Stimulated activated CD8-positive, alpha-beta memory T cell treated with anti-CD3 and anti-CD28 coated beads, Interleukin-12 subunit alpha, Interleukin-12 subunit beta, amount 100 ng/mL, for 24 hours (primary cell): ENCODE data around the gene NMRAL1.

Experiments
- DNase-seq: peaks from one replicate; pipeline ENCODE4 v3.0.0-alpha.2; 2020; ENCODE audit errors: extremely low read depth

Gene NMRAL1

GRCh38 chr16:4426021-4426684 lies 48.3 kb downstream of the NMRAL1 start:
- peak; percentile 9 for DNase-seq

DNA sequence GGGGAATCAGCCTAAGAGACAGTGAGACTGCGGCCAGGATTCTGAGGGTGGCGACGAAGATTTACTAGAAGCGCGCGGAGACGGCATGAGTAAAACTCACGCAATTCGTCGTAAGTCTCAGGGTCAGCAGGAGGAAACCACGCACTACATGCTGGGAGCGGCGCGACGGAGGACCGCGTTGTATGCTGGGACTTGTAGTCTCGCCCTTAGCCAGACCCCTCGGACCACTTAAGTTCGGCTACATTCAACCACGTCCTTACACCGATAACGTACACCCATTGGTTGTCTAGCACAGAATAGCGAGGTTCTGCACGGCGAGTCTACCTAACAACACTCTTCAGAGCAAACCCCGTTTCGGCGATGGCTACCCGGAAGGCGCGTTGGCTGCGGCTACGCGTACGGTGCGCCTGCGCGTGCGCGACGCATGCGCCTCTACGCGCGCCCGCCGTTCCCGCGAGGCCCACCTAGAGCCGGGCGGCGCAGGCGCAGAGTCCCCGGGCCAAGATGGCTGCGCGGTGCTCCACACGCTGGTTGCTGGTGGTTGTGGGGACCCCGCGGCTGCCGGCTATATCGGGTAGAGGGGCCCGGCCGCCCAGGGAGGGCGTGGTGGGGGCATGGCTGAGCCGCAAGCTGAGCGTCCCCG lies 48.9 kb downstream of the NMRAL1 start, which contains the start of gene DNAJA3:
TSS of gene DNAJA3 (plus strand) at position 491 of the 643 bp plus-strand sequence. CDS start at position 505, 14 bp downstream.
- peak; percentile 88 for DNase-seq

- no peak for DNase-seq
Measured at GRCh38 chr16:4420505-4421105, 53.8 kb downstream of the NMRAL1 start.

GRCh38 chr16:4419402-4419959 lies 54.9 kb downstream of the NMRAL1 start:
- DNase-seq: no peak

GRCh38 chr16:4416200-4417032 lies 58.0 kb downstream of the NMRAL1 start, which contains the start of gene CORO7:
TSS of gene CORO7 (minus strand) at chr16:4416596. CDS start at chr16:4416518, 78 bp downstream.
- DNase-seq: peak; percentile 98

DNA sequence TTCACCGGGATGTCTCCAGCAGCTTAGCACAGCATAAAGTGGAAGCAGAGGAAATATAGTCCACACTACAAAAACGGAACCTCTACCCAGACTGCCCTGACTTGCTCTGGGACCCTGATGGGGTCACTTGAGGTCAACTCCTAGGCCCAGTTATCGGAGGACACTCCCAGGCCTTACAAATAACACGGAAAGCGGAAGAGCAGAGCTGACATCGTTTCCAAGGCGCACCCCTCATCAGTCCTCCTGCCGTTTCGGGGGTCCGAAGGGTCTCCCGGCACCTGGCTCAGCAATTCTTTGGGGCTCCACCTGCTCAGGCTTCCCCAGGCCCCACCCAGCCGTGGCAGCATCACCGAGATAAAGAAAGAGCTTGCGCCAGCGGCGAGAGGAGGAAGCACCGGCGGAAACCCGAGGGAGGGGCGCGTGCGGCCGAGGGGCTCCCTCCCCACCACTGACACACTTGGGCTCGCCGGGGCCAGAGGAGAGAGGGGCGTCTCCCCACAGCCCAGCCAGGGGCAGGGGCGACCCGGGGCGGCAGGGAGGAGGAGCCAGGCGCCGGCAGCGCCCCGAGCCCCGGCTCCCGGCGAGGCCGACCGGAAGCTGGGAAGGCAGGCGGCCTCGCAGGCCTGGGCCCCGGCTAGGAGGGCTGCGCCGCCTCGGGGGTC lies 58.8 kb downstream of the NMRAL1 start:
- DNase-seq: no peak

GRCh38 chr16:4414187-4414917 lies 60.1 kb downstream of the NMRAL1 start:
- DNase-seq: peak; percentile 58

- DNase-seq: no peak
Measured at GRCh38 chr16:4412854-4413253, 61.6 kb downstream of the NMRAL1 start.

DNA sequence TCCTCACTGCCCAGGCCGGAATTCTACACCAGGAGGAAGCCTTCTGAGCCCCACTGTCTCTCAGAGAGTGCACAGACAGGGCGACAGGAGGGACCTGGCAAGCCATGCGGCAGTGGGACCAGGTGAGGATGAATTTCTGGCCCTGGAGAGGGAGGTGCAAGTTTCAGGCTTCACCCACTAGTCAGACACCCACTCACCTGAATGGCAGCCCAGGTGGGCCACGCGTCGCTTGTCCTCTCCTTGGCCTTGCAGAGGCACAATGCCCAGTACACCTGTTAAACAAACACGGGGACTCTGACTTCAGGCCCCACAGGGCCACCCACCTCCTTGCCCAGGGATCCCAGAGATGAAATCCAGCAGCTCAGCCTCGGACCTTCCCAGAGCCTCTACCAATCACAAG lies 62.3 kb downstream of the NMRAL1 start:
- no peak for DNase-seq
